ENCODE results near the gene VAV1. TPM values are rescaled to one million over a fixed set of nuclear protein-coding genes. Genes with fewer than 3 reads are reported as not detected.

The VAV1 gene
- total and polyA plus RNA-seq, 2 of the 13 experiments (the other 11 are each of a cell fraction or from before 2014, with no cell fraction given) = not detected

GRCh38 chr19:6903446-6903845 lies 130.9 kb downstream of the VAV1 start (continued):
- TF ChIP-seq RBFOX2 (IDR thresholded peaks at IDR 0.05; ENCODE audit: low read depth, low read length) (no peak), ZNF672 (CRISPR knock-in tag; IDR thresholded peaks at IDR 0.05) (no peak)

GRCh38 chr19:6906559-6907060 lies 134.1 kb downstream of the VAV1 start:
- no peak overlapping the region for H2AFZ ChIP-seq (ENCODE audit: low read length)
- DNase-seq (ENCODE audit: low spot score) (no peak), ATAC-seq (no peak), FAIRE-seq (no peak)
- ChIA-PET CTCF (ENCODE audit: low intra/inter-chr PET ratio, low total read pairs) (no interaction called here), POLR2A (no interaction called here)
- H3K36me3 ChIP-seq (replicated peaks in 1 of 2; ENCODE audit: control insufficient read depth in 1 of 2, insufficient read depth in 2 of 2, low read length in 2 of 2) = no peaks in the 10 kb centered on the region
- WGBS (ENCODE audit: low lambda C conversion rate) = 26% methylated on average over 3 of the region's 3 CpGs
- H3K27ac ChIP-seq (ENCODE audit: extremely low read length, insufficient read depth, low read length) = no peak overlapping the region
- H3K79me2 ChIP-seq (ENCODE audit: insufficient read depth, low read length) = no peaks in the 10 kb centered on the region
- H4K20me1 ChIP-seq (ENCODE audit: insufficient read depth, low read length) = no peaks in the 10 kb centered on the region
- no peak for TF ChIP-seq ZNF362 (CRISPR knock-in tag; IDR thresholded peaks at IDR 0.05; ENCODE audit: borderline replicate concordance)
- TF ChIP-seq ZNF687 (CRISPR knock-in tag; IDR thresholded peaks at IDR 0.05) = no peak
- TF ChIP-seq ZNF781 (CRISPR knock-in tag; IDR thresholded peaks at IDR 0.05; ENCODE audit: borderline replicate concordance, not compliant biosample characterization) = no peak
- TF ChIP-seq ZZZ3 (CRISPR knock-in tag; IDR thresholded peaks at IDR 0.05; ENCODE audit: borderline replicate concordance) = no peak
- no peak for TF ChIP-seq PAX8 (CRISPR knock-in tag; IDR thresholded peaks at IDR 0.05; ENCODE audit: borderline replicate concordance)
- TF ChIP-seq JDP2 (CRISPR knock-in tag; IDR thresholded peaks at IDR 0.05; ENCODE audit: borderline replicate concordance) = no peak
- no peak for TF ChIP-seq SRY (CRISPR knock-in tag; IDR thresholded peaks at IDR 0.05)
- TF ChIP-seq ZNF337 (CRISPR knock-in tag; IDR thresholded peaks at IDR 0.05; ENCODE audit: borderline replicate concordance, low read depth) = no peak
- TF ChIP-seq BHLHE40 (IDR thresholded peaks at IDR 0.05; ENCODE audit: low read length) = no peak
- no peaks in the 10 kb centered on the region for H3K27me3 ChIP-seq (ENCODE audit: control insufficient read depth in 1 of 2, insufficient read depth in 2 of 2, low read length in 2 of 2)
- no peak overlapping the region for H3K9ac ChIP-seq (ENCODE audit: insufficient read depth, low read depth, low read length)
- intact Hi-C loops (cut with micrococcal nuclease; ENCODE audit: unreplicated experiment) (no loop called here), in situ Hi-C loops (cut with HindIII; ENCODE audit: extremely low pct_ligation_motif_present, low pct_unique_long_range_greater_than_20kb) (no loop called here)
- no TSS peak for BruUV-seq (replicated peaks)
- H3K4me2 ChIP-seq (ENCODE audit: low read depth, low read length) = no peak overlapping the region
- H3K4me3 ChIP-seq (replicated peaks in 1 of 3; ENCODE audit: insufficient read depth in 1 of 3, low read depth in 2 of 3, low read length in 3 of 3) = no peak overlapping the region
- no peaks in the 10 kb centered on the region for H3K4me1 ChIP-seq (ENCODE audit: insufficient read depth, low read length)
- peaks cover 20% of the 10 kb centered on the region for H3K9me3 ChIP-seq (ENCODE audit: low read length)
